Activated CD4-positive, alpha-beta T cell treated with anti-CD3 and anti-CD28 coated beads, Interleukin-2, amount 50 U/mL, for 48 hours (primary cell): ENCODE measurements around the gene ADORA3.

Source experiments
- DNase-seq, 2 experiments: peaks; one replicate each; pipeline ENCODE4 v3.0.0-alpha.2; 2020

Gene ADORA3

DNA sequence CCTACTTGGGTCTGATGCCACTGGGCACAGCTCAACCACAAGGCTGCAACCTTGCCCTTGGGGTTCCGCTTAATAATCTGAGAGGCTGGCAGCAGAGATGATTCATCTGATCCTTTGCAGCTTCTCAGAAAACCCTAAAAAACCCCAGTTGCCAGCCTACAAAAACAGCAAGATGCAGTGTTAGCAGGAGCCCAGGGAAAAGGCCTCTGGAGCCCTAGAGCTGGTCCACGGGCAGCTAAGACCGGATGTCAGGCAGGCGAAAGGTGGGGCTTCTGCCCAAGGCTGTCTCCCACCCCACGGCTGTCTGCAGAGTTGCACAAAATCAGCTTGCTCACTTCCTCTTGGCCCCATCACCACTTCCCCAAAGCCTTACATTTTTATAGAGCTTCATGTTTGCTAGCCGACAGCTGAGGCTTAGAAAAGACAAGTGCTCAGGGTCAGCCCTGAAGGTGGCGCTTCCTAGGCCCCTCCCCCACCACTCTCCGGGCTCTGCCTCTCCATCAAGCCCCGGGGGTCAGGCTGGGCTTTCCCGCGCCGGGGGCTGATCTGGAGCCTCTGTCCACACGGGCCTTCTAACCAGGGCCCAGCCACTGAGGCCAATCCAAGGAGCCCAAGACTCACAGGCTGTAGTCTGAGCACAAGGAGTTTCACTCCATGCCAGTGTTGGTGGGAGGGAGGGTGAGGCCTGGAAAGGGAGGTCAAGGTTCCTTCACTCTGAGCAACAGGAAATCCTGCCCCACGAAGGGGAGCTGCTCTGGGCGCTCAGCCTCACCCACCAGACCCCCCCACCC lies 4.2 kb upstream of the ADORA3 start:
- peak; percentile 58 to 70 for DNase-seq

DNA sequence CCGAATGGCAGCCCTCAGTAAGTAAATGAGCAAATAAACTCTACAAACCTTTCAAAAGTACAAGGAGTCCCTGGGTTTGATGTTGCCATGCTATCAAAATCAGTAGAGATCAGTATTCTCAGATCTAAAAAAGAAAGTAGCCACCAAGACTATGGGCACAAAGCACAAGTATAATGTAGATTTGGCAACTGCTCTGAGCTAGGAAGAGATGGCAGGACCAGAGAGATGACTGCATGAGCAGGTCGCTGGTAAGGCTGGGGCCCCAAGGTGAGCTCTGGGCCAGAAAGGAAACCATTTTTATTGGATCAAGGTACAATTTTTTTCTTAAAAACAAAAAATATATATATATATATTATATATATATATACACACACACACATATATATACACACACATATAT lies 3.1 kb upstream of the ADORA3 start:
- DNase-seq = no peak

DNA sequence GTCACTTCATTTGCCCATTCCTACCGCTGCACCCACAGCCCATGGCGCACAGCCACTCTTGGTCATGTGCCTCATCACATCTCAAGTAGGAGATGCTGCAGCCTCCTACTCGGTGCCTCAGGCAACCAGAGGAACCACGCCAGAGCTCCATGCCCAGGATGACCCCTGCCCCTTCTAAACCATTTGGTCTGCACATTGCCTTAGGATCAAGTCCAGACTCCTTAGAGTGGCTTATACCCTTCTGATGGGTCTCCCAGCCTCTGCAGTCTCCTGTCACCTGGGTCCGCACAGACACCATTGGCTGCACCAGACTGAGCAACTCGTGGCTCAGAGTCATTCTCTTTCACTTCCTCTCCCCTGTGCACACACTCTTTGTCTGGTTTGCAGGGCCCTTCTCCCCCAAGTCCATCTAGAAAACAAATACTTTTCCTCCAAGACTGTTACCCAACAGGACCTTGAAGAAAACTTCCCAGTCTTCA lies 2.2 kb upstream of the ADORA3 start:
- DNase-seq = no peak

DNA sequence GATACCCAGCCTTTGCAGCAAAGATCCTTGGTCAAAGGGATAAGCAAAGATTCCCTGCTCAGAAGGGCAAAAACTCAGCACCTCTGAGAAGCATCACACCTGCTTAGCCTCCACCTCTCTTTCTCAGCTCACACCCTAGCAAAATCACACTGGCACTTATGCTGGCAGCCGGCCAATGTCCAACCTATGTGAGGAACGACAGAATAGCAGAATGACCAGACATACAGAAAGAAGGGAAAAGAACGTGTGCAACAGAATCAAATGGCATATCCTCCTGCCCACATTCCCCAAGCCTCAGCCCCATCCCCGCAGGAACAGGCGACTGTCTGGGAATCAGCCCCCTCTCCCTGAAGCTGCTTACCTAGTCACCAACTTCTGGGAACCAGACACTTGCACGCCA lies 664 bp upstream of the ADORA3 start:
- DNase-seq = no peak

DNA sequence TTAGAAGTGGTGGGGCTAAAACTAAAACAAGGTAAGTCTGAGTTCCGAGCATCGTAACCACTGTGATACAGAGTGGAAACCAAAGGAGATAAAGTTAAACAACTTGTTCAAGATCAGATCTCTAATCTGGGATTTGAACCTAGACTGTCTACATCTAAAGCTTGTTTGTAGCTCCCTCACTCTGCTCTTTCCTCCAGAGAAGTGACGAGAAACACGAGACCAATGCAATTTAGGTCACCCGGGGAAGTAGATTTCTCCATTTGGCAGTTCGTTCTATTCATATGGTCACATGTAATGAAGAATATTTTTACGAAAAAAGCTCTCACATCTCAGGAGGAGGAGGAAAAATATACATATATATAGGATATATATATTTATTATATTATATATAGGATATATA lies 1.8 kb downstream of the ADORA3 start:
- no peak for DNase-seq

DNA sequence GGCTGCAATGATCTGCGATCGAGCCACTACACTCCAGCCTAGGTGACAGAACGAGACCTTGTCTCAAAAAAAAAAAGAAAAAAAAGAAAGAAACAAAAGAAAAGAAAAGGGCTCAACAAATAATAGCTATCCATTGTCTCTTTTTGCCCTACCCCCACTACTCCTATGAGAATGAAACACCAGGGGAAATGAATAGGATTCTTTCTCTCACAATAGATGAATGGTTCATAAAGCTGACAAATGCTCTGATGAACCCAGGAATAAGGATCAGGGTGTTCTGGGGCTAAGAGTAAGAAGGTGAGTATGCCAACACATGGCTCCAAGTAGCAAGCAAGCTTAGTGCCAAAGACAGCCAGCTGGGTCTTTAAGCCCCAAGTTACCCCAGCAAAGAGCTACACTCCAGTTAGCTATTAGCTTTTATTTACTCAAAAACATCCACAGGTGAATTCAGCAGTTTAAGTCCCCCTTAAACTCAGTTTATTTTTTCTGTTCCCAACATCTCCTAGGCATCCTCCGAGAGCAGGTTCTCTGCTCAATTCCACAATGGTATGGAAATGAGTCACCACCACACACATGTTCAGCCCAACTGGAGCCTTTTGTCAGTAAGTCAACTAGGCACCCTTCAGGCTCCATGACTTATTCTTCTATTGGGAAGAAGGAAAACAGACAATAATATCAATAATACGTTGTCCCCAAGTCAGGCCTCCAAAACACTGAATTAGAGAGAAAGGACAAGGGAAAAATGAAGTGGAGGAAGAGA lies 4.2 kb downstream of the ADORA3 start:
- no peak for DNase-seq

DNA sequence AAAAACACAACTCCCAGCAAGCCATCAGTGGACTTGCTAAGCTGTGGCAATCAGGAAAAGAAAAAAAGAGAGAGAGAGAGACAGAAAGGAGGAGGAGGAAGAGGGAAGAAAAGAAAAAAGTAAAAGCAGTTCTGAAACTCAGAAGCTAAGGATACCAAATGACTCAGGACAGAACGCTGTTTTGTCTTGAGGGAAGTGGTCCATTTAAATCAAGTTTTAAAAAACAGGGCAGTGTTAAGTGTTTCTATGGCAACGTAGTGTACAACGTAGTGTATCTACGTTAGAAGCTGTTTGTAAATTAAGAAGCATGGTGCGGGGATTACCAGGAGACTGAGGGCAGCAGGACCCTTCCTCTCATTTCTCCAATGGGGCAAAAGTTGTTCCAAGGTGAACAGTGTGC lies 5.8 kb downstream of the ADORA3 start:
- DNase-seq = no peak

DNA sequence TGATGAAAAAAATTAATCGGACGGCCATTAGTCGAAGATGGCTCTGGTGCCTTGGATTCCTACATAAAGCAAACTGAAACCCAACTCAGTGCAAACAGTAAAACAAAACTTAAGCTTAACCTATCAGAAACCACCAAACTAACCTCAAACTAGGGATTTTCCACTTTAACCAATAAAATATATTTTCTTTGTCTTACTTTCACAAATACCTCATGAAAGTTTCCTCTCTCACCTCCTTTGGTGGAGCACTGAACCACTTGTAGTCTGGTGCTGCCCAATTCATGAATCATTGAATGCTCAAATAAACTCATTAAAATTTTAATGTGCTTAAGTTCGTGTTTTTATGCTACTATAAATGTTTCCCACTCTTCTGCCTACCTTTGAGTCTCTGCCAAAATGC lies 7.0 kb downstream of the ADORA3 start:
- DNase-seq = no peak

DNA sequence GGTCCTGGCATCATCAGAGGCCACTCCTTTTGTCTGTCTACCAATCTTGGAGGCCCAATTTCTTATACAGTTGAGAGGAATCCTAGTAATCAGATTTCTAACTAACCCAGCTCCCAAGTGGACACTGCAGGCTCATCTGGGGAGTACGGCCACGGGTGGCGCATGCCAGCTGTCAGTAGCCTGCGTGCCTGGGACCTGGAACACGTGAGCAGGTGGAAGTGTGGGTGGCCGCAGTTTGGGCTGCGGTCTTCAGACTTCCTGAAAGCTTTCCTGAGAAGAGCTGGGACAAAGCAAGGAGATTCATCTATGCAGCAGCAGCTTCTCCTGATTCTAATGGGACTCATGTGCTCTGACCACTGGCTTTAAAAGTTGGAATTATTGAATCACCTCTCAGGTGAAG lies 12.4 kb downstream of the ADORA3 start:
- no peak for DNase-seq

DNA sequence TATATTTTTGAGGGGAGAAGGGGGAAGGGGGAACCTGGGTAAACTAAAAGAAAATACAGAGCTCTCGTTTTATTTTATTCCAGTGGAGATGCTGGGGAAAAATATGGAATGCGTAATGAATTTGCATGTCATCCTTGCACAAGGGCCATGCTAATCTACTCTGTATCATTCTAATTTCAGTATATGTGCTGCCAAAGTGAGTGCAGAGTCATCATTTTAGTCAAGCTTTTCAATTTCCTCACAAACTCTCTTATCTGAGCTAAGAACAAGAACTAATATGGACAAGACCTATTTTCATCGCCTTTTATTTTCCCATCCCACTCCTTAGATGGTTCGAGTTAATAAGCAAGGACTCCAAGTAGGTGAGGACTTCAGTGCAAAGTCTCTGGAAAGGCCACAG lies 13.2 kb downstream of the ADORA3 start:
- DNase-seq = no peak

DNA sequence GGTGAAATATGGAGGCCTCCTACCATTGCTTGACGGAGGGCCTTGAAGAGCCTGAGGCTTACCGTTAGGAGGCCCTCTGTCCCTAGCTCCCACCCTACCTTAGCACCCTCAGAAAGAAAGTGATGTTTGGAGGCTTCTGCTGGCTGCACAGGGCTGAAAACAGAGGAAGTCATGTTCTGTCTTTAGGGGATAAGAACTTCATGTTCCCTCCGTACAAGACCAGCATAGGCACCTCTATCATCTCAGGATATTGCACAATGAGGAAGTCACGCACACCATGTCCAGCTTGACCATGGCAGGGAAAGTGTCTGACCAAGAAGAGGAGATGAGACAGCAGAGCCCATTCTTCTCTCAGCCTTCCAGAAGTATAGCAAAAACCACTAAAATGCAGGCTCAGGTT lies 13.8 kb downstream of the ADORA3 start:
- no peak for DNase-seq

DNA sequence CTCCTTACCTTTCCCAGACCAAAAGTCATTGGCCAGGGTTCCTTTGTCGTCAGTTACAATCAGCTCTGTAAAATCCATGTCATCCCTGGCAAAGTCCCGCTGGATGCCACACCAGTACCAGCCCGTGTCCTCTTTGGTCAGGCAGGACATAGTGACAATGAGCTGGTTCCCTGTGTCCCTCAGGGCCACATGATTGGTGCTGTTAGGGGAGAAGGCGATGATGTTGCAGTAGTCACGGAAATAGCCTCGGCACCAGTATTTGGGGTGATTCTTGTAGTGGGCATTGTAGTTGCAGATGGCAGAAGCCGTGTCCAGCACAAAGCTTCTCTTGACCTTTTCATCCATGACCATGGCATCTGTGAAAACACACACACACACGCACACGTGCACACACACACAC lies 14.8 kb downstream of the ADORA3 start:
- no peak for DNase-seq

DNA sequence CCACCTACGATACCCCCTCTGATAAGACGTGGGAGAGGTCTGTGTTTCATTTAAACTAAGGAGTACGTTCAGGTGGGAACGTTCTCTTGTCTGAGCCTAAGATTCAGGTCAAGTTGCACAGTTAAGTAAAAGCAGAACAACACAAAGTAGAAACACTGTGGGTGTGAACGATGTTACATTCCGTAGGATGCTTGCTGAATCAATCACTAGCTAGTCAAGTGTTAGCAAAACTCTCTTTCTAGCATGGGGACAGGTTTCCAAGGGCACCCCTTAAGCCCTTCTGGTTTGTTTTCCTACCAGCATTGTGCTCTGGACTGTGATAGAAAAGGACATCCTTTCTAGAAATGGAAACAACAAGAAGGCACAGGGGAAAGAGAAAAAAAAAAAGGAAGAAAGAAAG lies 16.3 kb downstream of the ADORA3 start:
- no peak for DNase-seq

DNA sequence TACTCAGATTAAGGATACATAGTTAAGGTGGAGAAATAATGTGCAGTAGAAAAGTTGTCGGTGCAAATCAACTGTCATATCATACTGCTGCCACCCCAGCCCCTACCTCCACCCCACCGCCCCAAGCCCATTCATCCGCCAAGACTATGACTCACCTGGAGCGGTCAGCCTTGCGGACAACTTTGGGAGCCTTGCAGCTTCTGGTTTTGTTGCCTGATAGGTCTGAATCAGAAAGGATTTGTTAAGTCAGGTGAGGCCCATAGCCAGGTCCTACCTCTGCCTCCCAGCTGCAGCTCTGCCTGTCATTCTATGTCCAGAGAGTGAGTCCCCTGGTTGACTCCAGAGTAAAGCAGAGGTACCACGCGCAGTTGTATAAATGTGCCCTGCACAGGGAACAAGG lies 17.0 kb downstream of the ADORA3 start:
- no peak for DNase-seq

DNA sequence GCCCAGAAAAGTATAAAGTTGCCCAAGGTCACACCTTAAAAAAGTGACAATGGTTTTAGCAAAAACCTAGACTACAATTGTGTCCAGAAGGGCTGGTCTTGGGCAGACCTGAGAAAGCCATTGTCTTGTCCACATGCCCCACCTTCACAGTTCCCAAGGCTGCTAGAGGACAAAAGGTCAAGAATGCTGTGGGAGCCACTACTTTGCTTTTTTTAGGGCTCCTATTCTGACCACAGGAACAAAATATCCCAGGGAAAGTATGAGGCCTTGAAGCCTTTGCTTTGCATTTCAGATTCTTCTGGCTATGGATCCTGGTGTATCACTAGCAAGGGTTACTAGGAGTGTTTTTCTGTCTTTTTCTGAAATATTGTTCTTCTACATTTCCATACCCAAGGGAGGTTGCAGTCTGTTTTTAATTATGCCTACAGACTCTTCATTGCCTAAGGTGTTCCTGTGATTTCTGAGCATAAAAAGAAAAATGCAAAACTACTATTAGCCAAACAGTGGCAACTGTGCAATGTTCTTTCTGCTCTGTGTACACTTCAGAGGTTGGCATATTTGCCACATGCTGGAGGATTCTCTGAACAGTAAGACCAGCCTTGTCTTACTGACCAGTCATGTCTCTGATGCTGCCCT lies 18.9 kb downstream of the ADORA3 start:
- DNase-seq = no peak

DNA sequence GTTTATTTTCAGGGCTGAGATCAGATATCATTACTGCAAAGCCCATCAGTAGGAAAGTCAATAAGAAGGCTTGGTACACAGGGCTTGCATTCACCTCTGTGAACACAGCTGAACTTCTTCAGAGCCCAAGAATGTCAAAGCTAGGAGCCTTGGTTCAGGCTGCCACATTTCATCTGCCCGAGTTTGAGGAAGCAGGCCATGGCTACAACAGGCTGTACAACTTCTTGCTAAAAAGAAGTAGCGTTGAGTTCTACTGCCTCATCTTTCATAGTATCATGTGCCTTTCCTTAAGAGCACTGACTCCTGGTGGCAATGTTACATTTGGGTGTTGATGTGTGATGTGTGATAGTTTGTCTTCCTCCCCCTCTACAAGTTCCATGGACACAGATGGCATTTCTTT lies 19.6 kb downstream of the ADORA3 start:
- DNase-seq = no peak

DNA sequence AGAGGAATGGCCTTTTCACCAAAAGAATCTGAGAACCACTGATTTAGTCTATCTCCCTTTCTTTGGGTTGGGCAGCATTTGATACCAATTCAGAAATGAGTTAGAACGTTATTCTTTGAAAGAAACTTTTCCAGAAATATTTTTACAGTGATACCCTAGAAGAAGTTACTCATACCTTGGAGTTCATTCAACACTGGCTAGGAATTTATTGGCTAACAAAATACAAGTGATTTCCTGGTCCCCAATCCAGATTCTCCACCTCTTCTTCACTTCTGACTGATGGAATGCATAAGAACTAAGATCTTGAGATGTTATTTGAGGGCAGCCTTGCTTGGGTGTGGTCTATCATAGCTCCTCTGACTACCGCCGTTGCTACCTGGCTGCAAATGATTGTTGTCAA lies 20.3 kb downstream of the ADORA3 start:
- no peak for DNase-seq

DNA sequence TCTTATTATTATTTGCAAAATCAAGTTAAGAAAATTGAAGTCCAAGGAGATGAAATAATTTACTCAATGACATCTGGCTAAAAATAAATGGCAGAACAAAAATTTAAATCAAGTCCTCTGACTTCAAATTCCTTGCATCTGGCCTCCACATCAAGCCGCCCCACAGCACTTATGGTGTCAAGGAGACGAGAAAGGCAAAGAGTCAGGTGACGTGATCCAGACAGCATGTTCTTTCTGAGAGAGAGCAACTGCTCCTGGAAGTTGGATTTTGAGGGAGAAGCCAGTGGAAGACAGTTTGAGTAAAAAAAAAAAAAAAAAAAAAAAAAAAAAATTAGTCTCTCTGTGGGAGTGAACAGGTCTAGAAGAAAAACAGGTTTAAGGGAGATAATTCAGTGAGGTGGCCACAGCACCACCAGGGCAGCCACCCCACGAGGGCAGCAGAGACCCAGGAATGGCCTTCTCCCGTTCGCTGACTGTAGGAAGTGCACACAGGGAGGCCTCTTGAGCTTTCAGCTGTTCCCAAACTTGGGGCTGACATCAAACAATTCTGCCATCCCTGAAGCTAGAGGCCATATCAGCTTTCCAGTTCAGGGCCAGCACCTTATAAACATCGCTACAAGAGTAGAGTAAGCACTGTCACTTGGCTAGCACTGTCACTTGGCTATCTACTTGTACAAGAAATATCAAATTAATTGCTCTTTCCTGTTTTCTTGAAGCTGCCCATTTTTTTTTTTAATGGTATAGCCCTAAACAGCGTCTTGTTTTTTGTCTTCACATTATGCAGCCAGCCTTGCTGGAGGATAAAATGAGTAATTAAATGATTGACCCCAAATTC lies 21.8 kb downstream of the ADORA3 start:
- peak; percentile 67 to 75 for DNase-seq

DNA sequence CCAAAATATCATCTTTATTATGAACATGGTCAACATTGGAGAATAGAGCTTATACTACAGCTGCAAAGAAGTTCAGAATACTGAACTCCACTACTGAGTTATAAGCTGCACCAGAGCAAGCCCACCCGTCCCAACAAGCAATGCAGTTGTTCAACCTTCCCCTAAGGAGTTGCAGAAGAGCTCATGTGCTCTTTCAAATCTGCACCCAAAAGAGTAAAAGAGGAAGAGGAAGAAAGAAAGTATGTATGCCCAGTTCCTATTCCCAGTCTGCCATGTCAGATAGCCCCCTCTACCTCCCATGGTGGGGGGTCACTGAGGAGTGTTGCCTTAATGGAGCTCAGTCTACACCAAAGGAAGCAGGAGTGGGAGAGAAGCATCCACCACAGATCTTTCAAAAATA lies 22.8 kb downstream of the ADORA3 start:
- no peak for DNase-seq

DNA sequence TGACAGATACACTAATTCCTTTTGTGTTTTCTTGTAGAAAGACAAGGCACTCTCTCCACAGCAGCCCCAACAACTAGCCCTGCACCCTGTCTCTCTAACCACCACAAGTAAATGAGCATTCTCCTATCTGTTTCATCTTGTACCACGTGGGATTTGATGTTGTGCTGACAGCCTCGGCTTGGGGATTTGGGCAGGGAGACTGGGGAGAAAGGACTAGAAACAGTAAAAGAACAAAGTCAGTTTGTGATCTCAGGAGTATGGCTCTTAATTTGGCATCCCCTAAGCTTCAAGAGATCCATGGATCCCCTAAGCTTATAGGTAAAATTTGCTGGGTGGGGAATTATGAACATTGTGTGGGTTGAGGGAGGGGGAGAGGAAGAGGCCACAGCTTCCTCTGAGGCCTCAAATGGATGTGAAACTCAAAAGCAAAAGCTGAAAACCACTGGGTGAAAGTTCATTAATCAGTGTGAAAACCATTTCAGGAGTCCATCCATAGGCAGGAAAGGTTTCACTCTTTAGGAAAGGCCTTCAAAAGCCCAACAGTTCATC lies 26.6 kb downstream of the ADORA3 start:
- DNase-seq = peak; percentile 29 to 38

DNA sequence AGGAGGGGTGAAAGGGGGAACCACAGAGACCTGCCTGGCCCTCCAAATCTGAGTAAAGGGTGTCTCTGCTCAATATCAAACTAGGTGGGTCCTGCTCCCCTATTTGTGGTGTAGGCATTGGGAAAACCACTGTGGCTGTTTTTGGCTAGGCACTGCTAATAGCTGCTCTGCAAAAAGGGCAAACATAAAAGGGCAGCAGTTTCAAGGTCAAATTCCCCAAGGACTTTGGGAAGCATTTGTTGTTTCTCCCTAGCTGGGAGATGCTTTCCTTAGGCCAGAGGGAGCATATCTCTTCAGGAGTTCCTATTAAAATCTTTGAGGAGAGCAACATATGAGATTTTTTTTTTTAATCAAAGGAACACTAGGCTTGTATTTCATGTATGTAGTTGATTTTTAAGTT lies 27.2 kb downstream of the ADORA3 start:
- no peak for DNase-seq

DNA sequence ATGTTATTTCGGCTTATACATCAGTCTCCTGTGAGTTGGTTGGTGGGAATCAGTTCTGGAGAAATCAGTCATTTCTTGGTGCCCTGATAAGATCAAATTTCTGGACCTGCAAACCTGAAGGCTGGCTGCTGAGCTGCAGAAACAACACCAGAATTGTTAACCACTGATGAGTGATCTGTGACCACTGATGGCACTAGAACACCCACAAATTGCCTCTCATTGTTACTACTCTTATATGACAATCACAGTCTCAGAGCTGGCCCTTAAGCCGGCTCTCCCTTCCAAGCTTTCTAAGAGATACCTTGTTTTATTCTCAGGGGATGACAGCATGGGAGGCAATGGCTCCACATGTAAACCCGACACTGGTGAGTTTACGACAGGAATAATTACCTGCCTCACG lies 27.7 kb downstream of the ADORA3 start:
- DNase-seq = peak; percentile 27 to 54

DNA sequence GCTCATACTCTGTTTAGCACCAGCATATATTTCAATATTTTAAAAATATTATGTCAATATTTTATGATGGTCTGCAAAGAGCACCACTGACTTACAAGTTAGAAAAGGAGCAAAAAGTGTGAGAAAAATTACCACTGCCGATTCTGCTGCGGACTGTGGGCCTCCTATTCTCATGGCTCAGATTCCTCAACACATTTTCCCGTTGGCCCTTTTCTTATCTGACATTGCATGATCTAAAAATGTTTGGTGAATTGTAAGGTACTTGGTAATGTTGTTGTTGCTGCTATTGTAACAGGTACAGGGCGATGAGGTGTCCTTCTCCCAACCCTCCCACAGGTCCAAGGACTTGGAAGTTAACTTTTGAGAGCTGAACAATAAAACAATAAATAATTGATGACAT lies 28.9 kb downstream of the ADORA3 start:
- DNase-seq = no peak
